Neural cell (in vitro differentiated cells): ENCODE data around the gene TMEM126B.
A peak's percentile ranks its signal among the peaks of the same experiment; 100 is the strongest.

Experiments
- EP300 ChIP-seq: fragments of 450-650 bp; conservative IDR thresholded peaks from 2 replicates; pipeline ENCODE4 v1.6.1; 2014; ENCODE audit warnings: antibody characterized with exemption, mild to moderate bottlenecking, moderate library complexity; ENCODE audit not compliant: poor library complexity, severe bottlenecking
- EZH2 ChIP-seq: fragments of 200-600, 300-800 bp; shearing (Covaris generic), sonication (generic); IDR thresholded peaks from 2 replicates; pipeline ENCODE4 v1.6.1; 2014; ENCODE audit warnings: antibody characterized with exemption, low read length, borderline replicate concordance, mild to moderate bottlenecking; ENCODE audit not compliant: insufficient read depth, poor library complexity, severe bottlenecking
- MXI1 ChIP-seq: fragments of 450-650 bp; conservative IDR thresholded peaks from 2 replicates; pipeline ENCODE4 v1.6.1; 2014; ENCODE audit warnings: antibody characterized with exemption, mild to moderate bottlenecking; ENCODE audit not compliant: poor library complexity, severe bottlenecking
- POLR2AphosphoS5 ChIP-seq: IDR thresholded peaks from 2 replicates; pipeline ENCODE4 v1.6.1; 2012
- RAD21 ChIP-seq: fragments of 450-650 bp; conservative IDR thresholded peaks from 2 replicates; pipeline ENCODE4 v1.6.1; 2014; ENCODE audit warnings: antibody characterized with exemption, mild to moderate bottlenecking, moderate library complexity
- REST ChIP-seq: IDR thresholded peaks from 2 replicates; pipeline ENCODE4 v1.6.1; 2012; ENCODE audit warnings: borderline replicate concordance
- SMC3 ChIP-seq: fragments of 450-650 bp; conservative IDR thresholded peaks from 2 replicates; pipeline ENCODE4 v1.6.1; 2014; ENCODE audit warnings: antibody characterized with exemption, mild to moderate bottlenecking, moderate library complexity; ENCODE audit not compliant: poor library complexity
- TAF1 ChIP-seq: IDR thresholded peaks from 2 replicates; pipeline ENCODE4 v1.6.1; 2012; ENCODE audit warnings: low read depth
- TF ChIP-seq, protein P1 (sequence below): fragments of 450-650 bp; IDR thresholded peaks from 2 replicates; pipeline ENCODE4 v1.5.1; 2014; ENCODE audit warnings: antibody characterized with exemption, mild to moderate bottlenecking, moderate library complexity; ENCODE audit not compliant: poor library complexity, severe bottlenecking

DNA sequence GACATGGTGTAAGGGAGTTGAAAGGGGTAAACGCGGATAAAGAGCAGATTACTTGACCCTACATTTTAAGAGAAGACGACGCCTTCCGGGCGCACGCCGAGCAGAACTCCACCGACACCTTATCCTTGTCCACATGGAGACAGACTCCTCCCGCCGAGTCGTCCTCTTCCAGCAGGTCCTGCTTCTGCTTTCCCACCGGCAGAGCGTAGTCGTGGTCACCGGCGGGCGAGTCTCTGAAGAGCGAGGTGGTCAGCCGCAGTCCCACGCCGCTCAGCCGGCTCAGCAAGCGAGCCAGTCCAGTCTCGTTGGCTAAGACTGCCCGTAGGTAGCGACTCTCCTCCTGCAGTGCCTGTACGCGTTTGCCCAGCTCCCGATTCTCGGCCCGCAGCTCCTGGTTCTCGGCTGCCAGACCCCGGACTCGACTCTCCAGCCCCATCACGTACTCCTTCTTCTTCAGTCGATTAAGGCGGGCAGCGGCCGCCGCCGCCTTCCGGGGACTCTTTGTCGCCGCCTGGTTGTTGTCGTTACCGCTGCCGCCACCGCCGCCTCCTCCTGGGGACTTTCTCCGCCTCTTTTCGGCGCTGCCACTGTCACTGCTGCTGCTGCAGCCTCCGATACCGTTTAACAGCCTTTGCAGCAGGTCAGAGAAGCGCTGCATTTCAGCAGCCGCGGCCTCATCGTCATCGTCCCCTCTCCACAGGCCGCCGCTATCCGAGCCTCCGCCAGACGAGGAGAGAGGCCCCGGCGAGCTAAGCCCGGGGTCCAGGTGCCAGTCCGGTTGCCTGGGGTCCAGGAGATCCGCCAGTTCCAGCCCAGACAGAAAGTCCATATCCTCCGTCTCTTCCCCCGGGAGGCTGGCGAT, 35.6 kb downstream of the TMEM126B start:
- TF ChIP-seq REST (no peak), EZH2 (no peak), EP300 (no peak), TAF1 (peak; percentile 50), RAD21 (peak; percentile 49), MXI1 (peak; percentile 1), POLR2AphosphoS5 (peak; percentile 67), SMC3 (peak; percentile 63)
- TF ChIP-seq, protein P1, sequence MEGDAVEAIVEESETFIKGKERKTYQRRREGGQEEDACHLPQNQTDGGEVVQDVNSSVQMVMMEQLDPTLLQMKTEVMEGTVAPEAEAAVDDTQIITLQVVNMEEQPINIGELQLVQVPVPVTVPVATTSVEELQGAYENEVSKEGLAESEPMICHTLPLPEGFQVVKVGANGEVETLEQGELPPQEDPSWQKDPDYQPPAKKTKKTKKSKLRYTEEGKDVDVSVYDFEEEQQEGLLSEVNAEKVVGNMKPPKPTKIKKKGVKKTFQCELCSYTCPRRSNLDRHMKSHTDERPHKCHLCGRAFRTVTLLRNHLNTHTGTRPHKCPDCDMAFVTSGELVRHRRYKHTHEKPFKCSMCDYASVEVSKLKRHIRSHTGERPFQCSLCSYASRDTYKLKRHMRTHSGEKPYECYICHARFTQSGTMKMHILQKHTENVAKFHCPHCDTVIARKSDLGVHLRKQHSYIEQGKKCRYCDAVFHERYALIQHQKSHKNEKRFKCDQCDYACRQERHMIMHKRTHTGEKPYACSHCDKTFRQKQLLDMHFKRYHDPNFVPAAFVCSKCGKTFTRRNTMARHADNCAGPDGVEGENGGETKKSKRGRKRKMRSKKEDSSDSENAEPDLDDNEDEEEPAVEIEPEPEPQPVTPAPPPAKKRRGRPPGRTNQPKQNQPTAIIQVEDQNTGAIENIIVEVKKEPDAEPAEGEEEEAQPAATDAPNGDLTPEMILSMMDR, result peak; percentile 72
